HG03159 (cell line): ENCODE results near the gene JHY.

ENCODE experiments used
- ATAC-seq: cut with Tn5 transposase; IDR thresholded peaks from one replicate; pipeline ENCODE4 v1.9.1; 2021; ENCODE audit warnings: mild to moderate bottlenecking, moderate library complexity; ENCODE audit not compliant: unreplicated experiment

The JHY gene

DNA sequence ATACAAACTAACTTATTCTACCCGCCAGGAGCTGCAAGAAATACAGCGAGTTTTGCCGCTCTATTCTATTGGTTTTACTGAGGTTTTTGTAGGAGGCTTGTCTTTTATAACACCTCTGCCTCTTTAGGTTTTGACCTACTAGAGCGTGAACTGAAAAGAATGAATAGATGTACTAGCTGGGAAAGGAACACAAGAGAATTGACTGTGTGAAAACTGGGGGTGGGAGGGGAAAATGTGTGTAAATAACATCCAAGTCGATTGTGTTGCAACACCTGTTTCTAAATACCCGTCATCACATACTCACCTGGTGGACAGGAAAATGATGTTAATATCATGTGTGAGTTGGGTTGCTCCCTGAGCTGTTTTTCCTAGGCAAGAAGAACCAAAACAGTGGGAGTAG, 12.9 kb upstream of the JHY start:
- no peak for ATAC-seq

DNA sequence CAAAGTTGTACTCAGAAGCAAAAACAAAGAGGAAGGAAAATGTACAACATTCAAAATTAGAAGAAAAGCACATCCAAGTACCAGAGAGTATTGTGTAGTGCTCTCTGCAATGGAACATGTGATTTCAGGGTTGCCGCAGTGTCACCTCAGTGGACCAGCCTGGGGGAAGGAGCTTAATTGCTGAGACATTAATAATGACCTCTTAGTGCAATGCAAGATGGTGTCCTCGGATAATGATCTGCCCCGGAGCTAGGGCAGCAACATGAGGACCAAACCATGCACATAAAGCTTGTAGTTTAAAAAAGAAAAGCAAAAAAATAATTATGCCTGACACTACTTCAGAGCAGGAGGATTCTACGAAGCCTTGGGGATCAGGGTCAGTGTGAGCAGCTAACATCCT, 11.3 kb upstream of the JHY start:
- ATAC-seq = no peak

DNA sequence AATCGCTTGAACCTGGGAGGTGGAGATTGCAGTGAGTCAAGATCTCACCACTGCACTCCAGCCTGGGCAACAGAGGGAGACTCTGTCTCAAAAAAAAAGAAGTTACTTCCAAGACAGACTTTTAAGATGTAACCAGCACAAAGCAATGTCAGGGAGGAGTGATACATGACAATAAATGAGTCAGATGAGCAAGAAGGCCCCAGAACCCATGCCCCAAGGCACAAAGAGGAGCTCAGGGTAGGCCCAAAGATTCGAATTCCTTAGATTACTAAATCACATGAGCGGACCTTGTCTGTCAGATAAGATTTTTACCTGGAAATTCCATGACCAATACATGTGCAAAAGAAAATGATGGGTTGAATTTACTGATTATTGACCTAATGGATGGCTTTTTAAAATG, 10.5 kb upstream of the JHY start:
- no peak for ATAC-seq

DNA sequence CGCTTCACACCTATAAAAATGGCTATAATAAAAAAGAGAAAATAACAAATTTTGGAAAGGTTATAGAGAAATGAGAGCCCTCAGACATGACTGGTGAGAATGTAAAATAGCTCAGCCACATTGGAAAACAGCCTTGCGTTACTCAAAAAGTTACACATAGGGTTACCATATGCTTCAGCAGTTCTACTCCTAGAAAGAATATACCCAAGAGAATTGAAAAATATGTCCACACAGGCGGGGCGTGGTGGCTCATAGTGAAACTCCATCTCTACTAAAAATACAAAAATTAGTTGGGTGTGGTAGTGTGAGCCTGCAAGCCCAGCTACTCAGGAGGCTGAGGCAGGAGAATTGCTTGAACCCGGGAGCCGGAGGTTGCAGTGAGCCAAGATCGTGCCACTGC, 7.6 kb upstream of the JHY start:
- peak; percentile 41 for ATAC-seq

DNA sequence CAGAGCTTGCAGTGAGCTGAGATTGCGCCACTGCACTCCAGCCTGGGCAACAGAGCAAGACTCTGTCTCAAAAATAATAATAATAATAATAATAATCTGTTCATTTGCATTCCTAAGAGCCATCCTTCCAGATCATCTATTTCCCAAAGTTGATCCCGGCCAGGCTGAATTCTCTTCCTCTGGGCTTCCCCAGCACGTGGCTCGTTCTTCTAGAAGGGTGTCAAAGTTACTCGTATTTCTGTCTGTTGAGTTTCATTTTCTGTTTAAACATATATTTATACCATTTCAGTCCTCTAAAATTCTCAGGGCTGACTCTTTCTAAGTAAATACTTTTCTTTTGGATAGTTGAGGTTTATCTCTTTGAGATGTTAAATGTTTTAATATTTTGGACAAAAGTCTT, 4.8 kb upstream of the JHY start:
- ATAC-seq = no peak

DNA sequence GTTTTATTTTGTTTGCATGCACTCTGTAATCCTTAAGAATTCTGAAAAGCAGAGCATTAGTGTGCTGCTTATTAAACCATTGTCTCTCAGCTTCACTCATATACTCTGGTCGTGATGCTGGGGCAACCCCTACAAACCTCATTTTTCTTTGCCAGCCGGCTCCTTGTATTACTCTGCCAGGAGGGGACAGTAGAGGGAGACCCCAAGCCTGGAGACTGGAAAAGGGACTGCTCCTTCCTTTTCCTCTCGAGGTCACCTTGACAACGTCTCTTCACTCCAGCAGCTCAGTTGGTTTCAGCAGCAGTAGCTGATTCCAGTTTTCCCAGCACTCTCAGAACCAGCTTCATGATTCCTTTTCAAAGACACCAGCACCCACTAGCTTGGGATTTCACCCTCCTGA, 2.8 kb upstream of the JHY start:
- no peak for ATAC-seq

DNA sequence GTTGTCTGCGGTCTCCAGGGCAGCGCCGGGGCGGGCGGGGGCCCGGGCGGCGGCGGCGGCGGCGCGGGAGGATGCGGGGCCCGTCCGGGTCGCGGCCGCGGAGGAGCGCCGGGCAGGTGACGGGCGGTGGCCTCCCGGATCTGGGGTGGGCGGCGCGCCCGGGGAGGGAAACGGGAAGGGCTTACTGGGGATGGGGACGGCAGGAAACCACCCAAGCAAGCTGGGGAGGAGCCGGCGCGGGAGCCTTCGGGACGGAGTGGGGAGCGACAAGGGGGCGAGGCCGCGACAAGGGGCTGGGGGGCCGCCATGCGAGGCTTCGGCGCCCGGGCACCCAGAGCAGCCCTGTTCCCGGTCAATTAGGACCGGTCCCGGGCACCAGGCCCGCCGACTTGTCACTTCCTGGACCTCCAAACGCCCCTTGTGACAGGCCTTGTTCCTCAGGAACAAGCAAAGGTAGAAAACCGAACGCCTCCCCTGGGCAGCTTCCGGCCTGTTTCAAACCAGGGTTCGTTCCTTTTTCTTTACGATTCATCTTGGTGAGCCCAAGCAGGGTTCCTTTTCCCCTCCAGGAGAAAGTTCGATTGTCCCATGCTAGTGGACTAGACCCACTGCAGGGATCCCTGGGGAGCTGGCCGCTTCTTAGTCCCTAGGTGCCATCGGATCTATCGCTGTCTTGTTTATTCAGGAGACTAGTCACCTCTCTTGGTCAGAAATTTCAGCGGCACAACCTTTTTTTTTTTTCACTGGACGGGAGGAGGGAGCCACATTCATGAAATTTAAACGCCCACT, 492 bp downstream of the JHY start:
- peak; percentile 53 for ATAC-seq

DNA sequence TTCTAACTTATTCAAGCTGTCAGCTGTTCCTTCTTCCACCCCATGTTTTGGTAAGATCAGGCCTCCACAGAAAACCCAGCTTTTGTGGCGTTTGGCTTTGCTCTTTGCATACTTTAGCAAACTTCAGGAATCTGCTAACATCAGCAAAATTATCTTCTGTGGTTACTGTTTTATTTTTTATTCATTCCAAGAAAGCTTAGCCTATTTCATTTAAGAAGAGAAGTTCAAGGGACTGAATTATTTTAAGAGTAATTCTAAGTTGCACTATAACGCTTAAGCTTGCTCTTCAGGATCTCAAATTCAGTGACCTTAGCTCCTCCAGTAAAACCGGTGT, 1.1 kb downstream of the JHY start:
- ATAC-seq = peak; percentile 8

DNA sequence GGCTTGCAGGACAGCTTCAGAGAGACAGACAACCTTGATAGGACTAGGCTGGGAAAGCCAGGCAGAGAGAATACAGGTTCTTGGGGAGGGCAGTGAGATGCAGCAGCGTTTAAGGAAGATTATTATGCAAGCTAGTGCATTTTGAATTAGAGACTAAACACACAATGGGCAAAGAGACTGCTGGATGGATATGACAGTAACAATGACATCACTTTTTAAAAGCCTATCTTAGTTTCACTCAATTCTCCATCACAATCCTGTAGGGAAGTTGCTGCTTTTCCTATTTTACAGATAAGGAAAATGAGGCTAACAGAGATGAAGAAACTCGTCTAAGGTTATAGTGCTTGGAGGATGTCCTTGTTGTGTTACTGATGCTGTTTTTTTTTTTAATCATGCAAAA, 5.6 kb downstream of the JHY start:
- ATAC-seq = no peak

DNA sequence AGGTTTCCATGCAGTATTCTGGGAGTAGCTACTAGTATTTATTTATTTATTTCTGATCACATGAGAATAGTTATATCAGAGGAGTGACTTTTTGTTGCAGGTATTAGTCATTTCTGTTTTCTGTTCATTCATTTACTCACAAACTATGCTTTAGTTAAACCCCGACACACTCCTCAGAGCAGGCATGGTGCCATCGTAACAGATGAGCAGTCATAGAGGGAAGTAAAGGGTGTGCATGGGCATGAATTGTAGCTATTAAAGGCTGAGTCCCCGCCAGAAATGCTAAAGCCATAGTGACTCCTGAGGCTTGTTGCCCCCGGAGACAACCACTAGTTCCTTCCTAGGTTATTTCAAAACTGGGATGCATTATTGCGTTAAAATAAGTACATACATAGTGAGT, 10.6 kb downstream of the JHY start:
- no peak for ATAC-seq

DNA sequence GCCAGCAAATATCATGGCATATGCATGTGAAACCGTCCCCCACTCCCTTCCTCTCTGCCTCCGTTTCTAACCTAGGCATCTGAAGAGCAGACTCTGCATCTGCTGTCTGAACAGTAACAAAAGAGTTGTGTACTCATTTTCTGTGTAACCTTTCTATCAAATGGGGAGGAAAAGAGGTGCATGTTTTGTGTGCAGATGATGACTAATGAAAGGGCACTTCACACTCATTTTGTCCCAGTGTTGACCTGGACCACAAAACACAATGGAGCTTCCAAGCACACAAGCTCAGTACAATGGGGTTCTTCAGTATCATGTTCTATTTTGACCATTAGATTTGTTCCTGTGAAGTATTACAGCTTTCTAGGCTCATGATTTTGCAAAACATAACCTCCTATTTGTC, 13.0 kb downstream of the JHY start:
- no peak for ATAC-seq

DNA sequence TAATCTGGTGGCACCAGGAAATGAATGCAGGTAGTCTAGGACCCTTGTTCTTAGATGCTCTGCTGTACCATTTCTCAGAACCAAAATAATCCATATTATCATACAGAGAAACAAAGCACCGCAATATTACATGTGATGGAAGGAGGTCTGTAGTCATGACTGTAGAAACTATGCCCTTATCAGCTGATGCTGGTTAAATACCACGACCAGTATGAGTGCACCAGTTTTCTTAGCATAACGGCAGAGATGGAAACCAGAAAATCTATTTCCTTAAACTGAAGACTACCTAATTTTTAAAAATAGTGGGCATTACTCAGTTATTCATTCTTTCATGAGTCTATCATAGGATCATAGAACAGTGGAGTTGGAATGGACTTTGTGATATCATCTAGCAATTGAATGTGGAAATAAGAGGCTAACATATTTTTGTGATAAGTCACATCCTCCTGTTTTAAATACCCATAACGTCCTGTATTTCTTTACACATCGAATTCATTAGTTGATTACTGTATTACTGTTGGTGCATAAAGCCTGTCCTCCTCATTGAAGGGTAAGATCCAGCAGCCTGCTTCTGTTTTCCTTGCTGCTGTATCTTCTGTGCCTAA, 15.1 kb downstream of the JHY start:
- ATAC-seq = no peak

DNA sequence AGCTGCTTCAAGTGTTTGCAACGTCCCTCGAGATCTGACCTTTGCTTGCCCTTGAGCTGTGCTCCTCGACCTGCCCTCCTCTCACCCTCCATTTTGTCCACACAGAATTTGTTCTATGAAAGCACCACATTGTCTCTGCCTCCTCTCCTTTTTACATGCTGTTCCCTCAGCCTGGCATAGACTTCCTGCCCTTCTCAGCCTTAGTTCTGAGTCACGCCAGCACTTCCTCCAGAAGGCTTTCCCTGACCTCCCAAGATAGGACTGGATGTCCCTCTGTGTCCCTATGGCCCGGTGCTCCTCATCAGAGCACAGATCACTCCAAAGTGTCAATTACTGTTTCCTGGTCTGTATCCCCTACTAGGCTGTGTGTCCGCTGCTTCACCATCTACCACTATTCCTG, 16.2 kb downstream of the JHY start:
- no peak for ATAC-seq

DNA sequence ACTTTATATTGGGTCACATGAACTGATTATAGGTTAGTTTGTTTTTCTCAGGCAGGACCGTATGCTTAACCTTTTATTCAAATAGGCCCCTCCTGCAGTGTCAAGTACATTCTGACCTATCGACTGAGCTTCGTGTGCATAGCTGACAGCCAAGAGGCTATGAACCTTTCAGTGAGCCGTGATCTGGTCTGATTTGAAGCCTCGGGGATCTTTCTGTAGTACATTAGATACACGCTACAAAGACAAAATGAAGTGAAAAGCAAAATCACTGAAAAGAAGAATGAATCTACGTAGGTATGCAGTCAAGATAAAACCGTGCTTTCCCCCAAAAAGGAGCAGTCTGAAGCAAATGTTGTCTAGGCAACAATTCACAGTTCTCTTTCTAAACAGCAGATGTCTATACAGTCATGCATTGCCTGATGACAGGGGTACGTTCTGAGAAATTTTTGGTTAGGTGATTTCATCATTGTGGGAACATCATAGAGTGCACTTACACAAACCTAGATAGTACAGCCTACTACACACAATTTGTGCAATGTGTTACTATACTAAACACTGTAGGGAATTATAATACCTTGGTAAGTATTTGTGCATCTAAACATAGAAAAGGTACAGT, 18.1 kb downstream of the JHY start:
- no peak for ATAC-seq

DNA sequence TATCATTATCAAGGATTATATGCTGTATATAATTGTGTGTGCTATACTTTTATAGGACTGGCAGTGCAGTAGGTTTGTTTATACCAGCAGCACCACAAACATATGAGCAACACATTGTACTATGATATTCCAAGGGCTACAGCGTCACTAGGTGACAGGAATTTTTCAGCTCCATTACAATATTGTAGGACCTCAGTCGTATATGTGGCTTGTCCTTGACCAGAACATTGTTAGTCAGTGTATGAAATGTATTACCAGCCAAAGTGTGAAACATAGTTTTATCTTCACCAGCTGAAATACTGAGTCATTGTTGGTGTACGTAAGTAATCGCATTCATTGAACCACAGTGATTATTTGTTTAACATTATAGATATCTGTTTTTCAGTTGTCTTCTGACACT, 20.4 kb downstream of the JHY start:
- ATAC-seq = no peak

DNA sequence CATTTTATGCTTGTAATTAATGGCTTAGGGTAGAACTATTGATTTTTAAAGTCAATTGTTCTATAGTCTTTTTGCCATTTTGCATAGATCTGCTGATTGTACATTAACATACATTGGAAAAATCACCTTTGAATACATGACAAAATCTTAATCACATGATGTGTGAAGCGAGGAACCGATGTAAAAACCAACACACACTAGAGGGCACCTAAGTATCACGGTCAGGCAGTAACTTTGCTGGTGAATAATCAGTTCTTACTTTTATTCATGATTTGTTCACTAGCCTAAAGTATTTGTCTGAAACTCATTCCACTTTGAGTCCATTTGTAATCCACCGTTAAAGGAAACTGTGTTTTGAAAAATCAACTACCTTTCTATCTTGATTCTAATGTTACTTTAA, 28.2 kb downstream of the JHY start:
- no peak for ATAC-seq

DNA sequence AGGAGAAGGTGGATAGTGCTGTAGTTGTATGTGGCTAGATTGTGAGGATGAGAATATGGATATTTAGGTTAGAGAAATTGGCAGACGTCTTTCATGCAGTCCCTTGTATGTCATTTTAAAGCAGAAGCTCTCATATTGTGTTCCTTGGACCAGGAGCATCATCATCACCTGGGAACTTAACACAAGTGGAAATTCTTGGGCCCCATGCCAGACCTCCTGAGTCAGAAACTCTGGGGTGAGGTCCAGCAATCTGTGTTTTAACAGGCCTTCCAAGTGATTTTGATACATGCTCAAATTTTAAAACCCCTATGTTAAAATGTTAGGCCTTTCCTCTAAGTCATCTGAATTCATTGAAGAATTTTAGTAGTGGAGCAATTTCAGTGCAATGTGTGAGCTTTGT, 34.8 kb downstream of the JHY start:
- ATAC-seq = no peak

DNA sequence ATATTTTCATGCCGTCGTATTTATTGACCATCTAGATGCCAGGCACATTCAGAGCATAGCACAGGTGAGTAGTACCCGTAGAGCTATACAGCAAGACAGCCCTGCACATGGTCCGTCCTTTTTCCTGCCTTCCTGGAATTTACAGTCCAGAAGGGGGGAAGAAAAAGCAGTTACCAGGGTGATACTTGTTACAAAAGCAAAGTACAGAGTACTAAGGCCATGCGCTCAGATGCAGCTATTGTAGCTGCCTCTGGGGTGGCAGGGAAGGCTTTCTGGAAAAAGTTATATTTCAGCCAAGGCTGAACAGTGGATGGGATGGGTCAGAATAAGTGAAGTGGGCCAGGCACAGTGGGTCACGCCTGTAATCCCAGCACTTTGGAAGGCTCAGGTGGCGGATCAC, 36.2 kb downstream of the JHY start:
- no peak for ATAC-seq

DNA sequence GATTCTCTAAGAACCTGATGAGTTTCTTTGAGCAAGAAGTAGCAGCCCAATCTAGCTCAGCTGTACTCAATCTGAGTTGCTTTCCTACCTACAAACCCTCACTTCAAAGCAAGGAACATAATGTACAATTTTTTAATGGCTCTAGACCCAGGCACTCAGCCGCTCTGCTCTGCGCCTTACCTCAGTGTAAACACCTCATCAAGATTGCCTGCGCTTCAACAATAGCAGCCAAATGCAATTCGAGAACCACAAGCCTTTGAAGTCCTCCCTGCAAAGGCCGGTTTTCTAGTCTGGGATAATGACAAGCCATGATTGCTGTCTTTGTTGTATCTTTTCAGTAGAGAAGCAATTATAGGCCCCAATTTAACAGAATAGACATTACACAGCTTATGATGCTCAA, 38.0 kb downstream of the JHY start:
- ATAC-seq = no peak

DNA sequence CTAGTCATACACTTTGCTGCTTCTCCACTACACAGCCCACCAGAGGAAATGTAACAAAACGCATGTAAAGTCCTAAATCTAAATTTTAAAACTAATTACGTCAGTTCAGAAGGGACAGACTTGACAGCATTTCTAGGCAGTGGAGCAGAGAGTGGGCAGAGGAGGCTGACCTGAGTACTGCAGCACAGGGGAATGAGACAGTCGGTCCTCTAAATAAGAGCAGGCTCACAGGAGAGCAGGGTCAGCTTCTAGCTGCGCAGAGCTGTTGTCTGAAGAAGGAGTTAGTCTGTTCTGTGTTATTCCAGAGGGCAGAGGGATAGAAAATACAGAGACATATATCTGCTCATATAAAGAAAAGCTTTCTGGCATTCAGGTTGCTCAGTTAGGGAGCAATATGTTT, 40.3 kb downstream of the JHY start:
- no peak for ATAC-seq

DNA sequence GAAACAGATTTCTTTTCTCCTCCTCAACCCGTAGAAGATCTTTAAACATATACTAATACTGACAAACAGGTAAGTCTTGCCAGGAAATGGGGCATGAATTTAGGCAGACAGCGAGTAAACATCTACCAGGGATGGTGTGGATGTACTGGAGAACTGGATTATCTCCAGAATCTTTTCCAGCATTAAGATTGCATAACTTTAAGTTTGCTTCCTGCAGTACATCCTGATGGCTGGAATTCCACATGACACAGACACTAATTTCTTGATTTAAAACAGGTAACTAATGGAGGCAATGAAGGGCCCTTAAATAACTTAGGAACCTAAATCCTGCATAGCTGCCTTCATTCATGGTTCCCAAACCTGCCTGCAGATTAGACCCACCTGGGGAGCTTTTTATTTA, 40.7 kb downstream of the JHY start:
- no peak for ATAC-seq

DNA sequence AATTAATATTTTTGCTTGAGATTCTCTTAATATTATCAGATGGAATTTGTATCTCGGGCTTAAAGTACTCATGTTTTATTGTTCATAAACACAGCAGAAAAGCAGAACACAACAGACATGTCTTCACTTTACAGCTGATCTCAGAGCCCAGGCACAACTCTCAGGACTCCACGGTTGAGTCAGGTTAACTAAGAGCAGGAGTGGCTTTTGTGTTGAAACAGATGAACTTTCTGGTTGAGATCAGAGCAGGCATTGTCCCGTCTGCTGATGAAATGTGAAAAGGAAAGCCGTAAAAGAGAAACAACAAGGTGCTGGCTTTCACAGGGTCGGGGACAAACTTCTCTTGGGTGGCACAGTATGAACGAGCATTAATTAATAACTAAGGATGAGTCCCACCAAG, 49.0 kb downstream of the JHY start:
- no peak for ATAC-seq

DNA sequence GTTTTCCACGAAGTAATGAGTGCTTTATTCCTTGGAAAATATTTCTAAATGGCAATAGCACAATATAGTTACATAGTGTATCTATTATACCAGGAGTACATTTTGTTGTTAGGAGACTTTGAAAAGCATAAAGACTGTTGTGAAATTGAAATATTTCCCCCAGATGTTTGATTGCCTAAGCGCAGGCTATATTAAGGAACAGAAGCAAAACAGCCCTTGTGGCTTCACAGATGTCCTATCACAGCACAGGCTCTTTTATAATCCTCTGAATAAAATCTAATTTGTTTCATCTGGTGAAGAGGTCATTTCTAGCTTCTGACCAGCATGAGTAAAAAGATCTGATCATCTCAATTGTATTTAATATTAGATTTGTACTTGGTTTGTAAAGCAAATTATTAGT, 50.9 kb downstream of the JHY start:
- no peak for ATAC-seq
